PC-3 (cell line): Measurements from ENCODE around the gene ALKBH5. TPM values are rescaled to one million over a fixed set of nuclear protein-coding genes. Genes with fewer than 3 reads are reported as not detected.

Experiments used
- ATAC-seq: fragments of 200-7000 bp; cut with Tn5 transposase; 2 replicates; pipeline ENCODE4 v1.9.1; 2020; ENCODE audit warnings: mild to moderate bottlenecking, moderate library complexity
- BruUV-seq: library from RNA; stranded (reverse); fragments of 400-500 nt; replicated peaks from 2 replicates; lab custom pipeline; 2021; lab: Mats Ljungman, UMichigan
- CTCF ChIA-PET: fragments of 300-600 bp; sonication (Branson Sonifier 250); formaldehyde crosslinking; loops from one replicate; lab custom pipeline; 2022; ENCODE audit warnings: antibody characterized with exemption; lab: Charles Lee
- POLR2A ChIA-PET: fragments of 300-600 bp; sonication (Branson Sonifier 250); formaldehyde crosslinking; loops from one replicate; lab custom pipeline; 2022; ENCODE audit warnings: antibody characterized with exemption; ENCODE audit not compliant: unreplicated experiment; lab: Charles Lee
- DNase-seq: peaks from one replicate; pipeline ENCODE4 v3.0.0-alpha.2; 2015
- H2AFZ ChIP-seq: fragments of 300-600 bp; sonication (generic); 2 replicates; pipeline ENCODE4 v1.6.0; 2016; ENCODE audit warnings: antibody characterized with exemption, low read length
- H3F3A ChIP-seq: fragments of 300-600 bp; sonication (generic); one replicate; pipeline ENCODE4 v1.6.0; 2017; ENCODE audit warnings: antibody characterized with exemption, low read length, control low read depth, mild to moderate bottlenecking; ENCODE audit not compliant: unreplicated experiment
- H3K27ac ChIP-seq: fragments of 300-600 bp; sonication (generic); 2 replicates; pipeline ENCODE4 v1.5.1; 2016; ENCODE audit warnings: mild to moderate bottlenecking, low read length
- H3K27me3 ChIP-seq: fragments of 300-600 bp; sonication (generic); 2 replicates; pipeline ENCODE4 v1.6.1; 2016; ENCODE audit warnings: low read length, mixed read lengths
- H3K36me3 ChIP-seq: fragments of 300-600 bp; sonication (generic); 2 replicates; pipeline ENCODE4 v1.6.1; 2016; ENCODE audit warnings: low read depth, mixed run types, low read length, mixed read lengths
- H3K4me1 ChIP-seq: fragments of 300-600 bp; sonication (generic); 2 replicates; pipeline ENCODE4 v1.5.1; 2016; ENCODE audit warnings: low read length; ENCODE audit not compliant: insufficient read depth
- H3K4me2 ChIP-seq: fragments of 300-600 bp; sonication (generic); 2 replicates; pipeline ENCODE4 v1.6.0; 2016; ENCODE audit warnings: low read length
- H3K4me3 ChIP-seq: fragments of 300-600 bp; sonication (generic); 2 replicates; pipeline ENCODE4 v1.5.1; 2016; ENCODE audit warnings: mild to moderate bottlenecking, low read length, mixed read lengths
- H3K79me2 ChIP-seq: fragments of 300-600 bp; sonication (generic); 2 replicates; pipeline ENCODE4 v1.6.1; 2017; ENCODE audit warnings: low read length, mixed read lengths
- H3K9ac ChIP-seq: fragments of 300-600 bp; sonication (generic); 2 replicates; pipeline ENCODE4 v1.6.0; 2016; ENCODE audit warnings: mild to moderate bottlenecking, low read length
- H3K9me2 ChIP-seq: fragments of 300-600 bp; sonication (generic); replicated peaks from 2 replicates; pipeline ENCODE4 v1.6.1; 2016; ENCODE audit warnings: mixed run types, low read length, mixed read lengths
- H3K9me3 ChIP-seq: fragments of 300-600 bp; sonication (generic); 2 replicates; pipeline ENCODE4 v1.6.1; 2016; ENCODE audit warnings: low read length, mixed read lengths
- H4K20me1 ChIP-seq: fragments of 300-600 bp; sonication (generic); 2 replicates; pipeline ENCODE4 v1.6.1; 2016; ENCODE audit warnings: low read length, mixed read lengths
- EZH2 ChIP-seq: fragments of 300-600 bp; sonication (generic); IDR thresholded peaks from one replicate; pipeline ENCODE4 v1.6.1; 2017; ENCODE audit warnings: antibody characterized with exemption, mild to moderate bottlenecking, low read length; ENCODE audit not compliant: unreplicated experiment
- EZH2phosphoT487 ChIP-seq: fragments of 300-600 bp; sonication (generic); IDR thresholded peaks from 2 replicates; pipeline ENCODE4 v1.6.1; 2018; ENCODE audit warnings: mild to moderate bottlenecking, antibody characterized with exemption, low read length, borderline replicate concordance
- intact Hi-C: fragments of 100-400 bp; cut with micrococcal nuclease; formaldehyde crosslinking; loops from 2 replicates; pipeline ENCODE4 v1.9.0; 2023
- total RNA-seq: library from RNA; depleted of rRNA; stranded (reverse); fragments of >200 nt; gene quantifications from 2 replicates; pipeline ENCODE4 v1.2.3, GENCODE V29; 2014
- TF ChIP-seq, protein P1 (sequence below): fragments of 300-600 bp; sonication (generic); conservative IDR thresholded peaks from 2 replicates; pipeline ENCODE4 v1.5.1; 2017; ENCODE audit warnings: antibody characterized with exemption, low read depth, mild to moderate bottlenecking, low read length

Gene ALKBH5
- total RNA-seq, 1 experiment from 2014 or later, result 207 TPM

DNA sequence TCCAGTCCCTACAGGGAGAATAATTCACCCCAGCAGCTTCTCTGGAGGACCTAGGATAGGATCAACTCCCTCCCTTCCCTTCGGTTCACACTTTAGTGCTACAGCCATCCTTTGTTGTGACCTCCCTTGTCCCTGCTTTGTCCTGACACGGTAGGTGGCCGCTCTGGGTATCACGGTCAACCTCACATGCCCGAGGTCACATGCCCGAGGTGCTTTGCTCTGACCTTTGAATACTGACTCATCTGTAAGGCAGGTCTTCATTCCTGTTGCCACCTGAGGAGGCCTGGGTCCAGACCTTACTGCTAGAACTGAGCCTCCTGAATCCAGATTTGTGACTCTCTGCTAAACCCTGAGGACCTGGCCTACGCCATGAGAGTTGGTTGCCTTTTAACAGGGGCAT lies 19.7 kb downstream of the ALKBH5 start:
- Histone ChIP-seq H3K4me3 (no peak overlapping the region), H3K9ac (no peak overlapping the region), H3K4me2 (no peak overlapping the region), H2AFZ (no peak overlapping the region), H3K36me3 (peaks cover 50% of the 10 kb centered on the region), H3K9me3 (no peaks in the 10 kb centered on the region), H3K9me2 (no peaks in the 10 kb centered on the region), H3K79me2 (peaks cover 65% of the 10 kb centered on the region), H3K27me3 (no peaks in the 10 kb centered on the region), H3K27ac (no peak overlapping the region), H3K4me1 (no peaks in the 10 kb centered on the region), H3F3A (no peaks in the 10 kb centered on the region), H4K20me1 (peaks cover 17% of the 10 kb centered on the region)
- ATAC-seq (no peak), DNase-seq (no peak)
- POLR2A ChIA-PET, result no interaction called here
- CTCF ChIA-PET, result no interaction called here
- TF ChIP-seq, protein P1, sequence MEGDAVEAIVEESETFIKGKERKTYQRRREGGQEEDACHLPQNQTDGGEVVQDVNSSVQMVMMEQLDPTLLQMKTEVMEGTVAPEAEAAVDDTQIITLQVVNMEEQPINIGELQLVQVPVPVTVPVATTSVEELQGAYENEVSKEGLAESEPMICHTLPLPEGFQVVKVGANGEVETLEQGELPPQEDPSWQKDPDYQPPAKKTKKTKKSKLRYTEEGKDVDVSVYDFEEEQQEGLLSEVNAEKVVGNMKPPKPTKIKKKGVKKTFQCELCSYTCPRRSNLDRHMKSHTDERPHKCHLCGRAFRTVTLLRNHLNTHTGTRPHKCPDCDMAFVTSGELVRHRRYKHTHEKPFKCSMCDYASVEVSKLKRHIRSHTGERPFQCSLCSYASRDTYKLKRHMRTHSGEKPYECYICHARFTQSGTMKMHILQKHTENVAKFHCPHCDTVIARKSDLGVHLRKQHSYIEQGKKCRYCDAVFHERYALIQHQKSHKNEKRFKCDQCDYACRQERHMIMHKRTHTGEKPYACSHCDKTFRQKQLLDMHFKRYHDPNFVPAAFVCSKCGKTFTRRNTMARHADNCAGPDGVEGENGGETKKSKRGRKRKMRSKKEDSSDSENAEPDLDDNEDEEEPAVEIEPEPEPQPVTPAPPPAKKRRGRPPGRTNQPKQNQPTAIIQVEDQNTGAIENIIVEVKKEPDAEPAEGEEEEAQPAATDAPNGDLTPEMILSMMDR, result no peak
- TF ChIP-seq EZH2phosphoT487 (no peak), EZH2 (no peak)
- no TSS peak for BruUV-seq
- intact Hi-C loops, result no loop called here

DNA sequence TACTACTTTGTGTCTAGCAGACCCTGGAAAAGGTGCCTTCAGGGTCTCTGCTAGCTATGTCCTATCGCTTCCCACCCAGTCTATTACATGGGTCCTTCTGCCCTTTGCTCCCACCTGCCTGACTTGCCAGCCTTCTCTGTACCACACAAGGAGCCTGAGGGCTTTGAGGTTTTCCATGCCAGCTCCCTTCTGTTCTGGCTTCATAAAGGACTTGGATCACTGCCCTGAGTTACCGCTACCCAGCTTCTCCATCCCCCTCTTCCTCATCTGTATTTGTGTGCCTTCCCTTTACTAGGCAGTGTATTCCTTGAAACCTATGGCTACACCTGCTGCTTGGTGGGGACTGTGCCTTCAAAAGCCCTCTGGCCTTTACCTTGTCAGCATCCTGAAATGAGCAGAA lies 22.2 kb downstream of the ALKBH5 start:
- Histone ChIP-seq H3K9me2 (no peaks in the 10 kb centered on the region), H3K4me1 (no peaks in the 10 kb centered on the region), H3F3A (no peaks in the 10 kb centered on the region), H3K4me2 (no peak overlapping the region), H4K20me1 (peaks cover 14% of the 10 kb centered on the region), H3K27ac (no peak overlapping the region), H3K27me3 (no peaks in the 10 kb centered on the region), H3K4me3 (no peak overlapping the region), H3K79me2 (peaks cover 40% of the 10 kb centered on the region), H3K36me3 (peaks cover 60% of the 10 kb centered on the region), H3K9ac (no peak overlapping the region), H3K9me3 (no peaks in the 10 kb centered on the region), H2AFZ (no peak overlapping the region)
- no TSS peak for BruUV-seq
- POLR2A ChIA-PET, result no interaction called here
- ATAC-seq (no peak), DNase-seq (no peak)
- intact Hi-C loops, result no loop called here
- TF ChIP-seq, protein P1, result no peak
- TF ChIP-seq EZH2, result no peak
- TF ChIP-seq EZH2phosphoT487, result no peak
- CTCF ChIA-PET, result no interaction called here

DNA sequence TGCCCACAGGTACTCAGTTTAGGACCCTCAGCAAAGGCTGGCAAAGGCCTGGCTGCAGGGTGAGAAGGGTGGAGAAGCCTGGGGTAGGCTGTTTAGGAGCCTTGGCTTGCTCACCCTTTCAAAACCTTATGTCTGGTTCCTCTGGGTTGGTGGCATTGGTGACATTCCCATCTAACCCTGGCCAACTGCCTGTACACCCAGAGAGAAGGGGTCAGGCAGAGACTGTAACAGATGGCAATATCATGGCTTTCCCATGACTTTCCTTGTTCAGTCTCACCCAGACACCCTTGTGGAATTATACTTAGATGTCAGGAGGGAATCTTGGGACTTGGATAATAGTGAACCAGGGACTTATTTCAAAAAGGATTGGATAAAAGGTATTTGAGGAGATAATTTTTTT lies 23.3 kb downstream of the ALKBH5 start:
- Histone ChIP-seq H3K9me3 (no peaks in the 10 kb centered on the region), H3K9ac (no peak overlapping the region), H3K27me3 (no peaks in the 10 kb centered on the region), H3K79me2 (peaks cover 34% of the 10 kb centered on the region), H3K4me1 (no peaks in the 10 kb centered on the region), H3F3A (no peaks in the 10 kb centered on the region), H4K20me1 (peaks cover 14% of the 10 kb centered on the region), H3K27ac (no peak overlapping the region), H2AFZ (no peak overlapping the region), H3K4me2 (no peak overlapping the region), H3K36me3 (peaks cover 63% of the 10 kb centered on the region), H3K4me3 (no peak overlapping the region), H3K9me2 (no peaks in the 10 kb centered on the region)
- ATAC-seq (no peak), DNase-seq (no peak)
- intact Hi-C loops, result no loop called here
- TF ChIP-seq, protein P1, result no peak
- no peak for TF ChIP-seq EZH2phosphoT487
- no peak for TF ChIP-seq EZH2
- ChIA-PET POLR2A (no interaction called here), CTCF (no interaction called here)
- no TSS peak for BruUV-seq
